Measurements from ENCODE around the gene ZNF577.

DNA sequence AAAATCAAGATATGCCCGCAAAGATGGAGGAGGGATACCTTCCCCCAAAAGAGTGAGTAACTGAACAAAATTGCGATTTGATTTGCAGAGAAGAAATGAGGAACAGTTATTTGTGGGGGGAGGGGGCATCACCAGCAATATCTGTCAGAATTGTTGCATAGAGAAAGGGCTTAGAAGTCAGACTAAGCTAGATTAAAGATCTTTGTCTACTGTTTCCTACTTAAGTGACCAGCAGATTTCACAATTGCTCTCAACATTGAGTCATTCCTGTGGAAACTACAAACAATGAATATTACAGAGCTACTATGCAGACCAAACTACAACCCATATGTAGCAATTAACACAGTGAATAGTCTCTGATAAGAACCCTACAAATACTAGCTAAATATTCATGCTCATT lies 65.4 kb downstream of the ZNF577 start:
- TF ChIP-seq CTCF (IDR thresholded peaks at IDR 0.05) (no peak), POLR2AphosphoS5 (IDR thresholded peaks at IDR 0.05; ENCODE audit: low read depth, low read length) (no peak), SIN3A (IDR thresholded peaks at IDR 0.05; ENCODE audit: borderline replicate concordance, insufficient read depth, low read depth, low read length) (no peak), TCF7L2 (IDR thresholded peaks at IDR 0.05; ENCODE audit: low read depth, low read length) (no peak)
- TF ChIP-seq, protein P1, sequence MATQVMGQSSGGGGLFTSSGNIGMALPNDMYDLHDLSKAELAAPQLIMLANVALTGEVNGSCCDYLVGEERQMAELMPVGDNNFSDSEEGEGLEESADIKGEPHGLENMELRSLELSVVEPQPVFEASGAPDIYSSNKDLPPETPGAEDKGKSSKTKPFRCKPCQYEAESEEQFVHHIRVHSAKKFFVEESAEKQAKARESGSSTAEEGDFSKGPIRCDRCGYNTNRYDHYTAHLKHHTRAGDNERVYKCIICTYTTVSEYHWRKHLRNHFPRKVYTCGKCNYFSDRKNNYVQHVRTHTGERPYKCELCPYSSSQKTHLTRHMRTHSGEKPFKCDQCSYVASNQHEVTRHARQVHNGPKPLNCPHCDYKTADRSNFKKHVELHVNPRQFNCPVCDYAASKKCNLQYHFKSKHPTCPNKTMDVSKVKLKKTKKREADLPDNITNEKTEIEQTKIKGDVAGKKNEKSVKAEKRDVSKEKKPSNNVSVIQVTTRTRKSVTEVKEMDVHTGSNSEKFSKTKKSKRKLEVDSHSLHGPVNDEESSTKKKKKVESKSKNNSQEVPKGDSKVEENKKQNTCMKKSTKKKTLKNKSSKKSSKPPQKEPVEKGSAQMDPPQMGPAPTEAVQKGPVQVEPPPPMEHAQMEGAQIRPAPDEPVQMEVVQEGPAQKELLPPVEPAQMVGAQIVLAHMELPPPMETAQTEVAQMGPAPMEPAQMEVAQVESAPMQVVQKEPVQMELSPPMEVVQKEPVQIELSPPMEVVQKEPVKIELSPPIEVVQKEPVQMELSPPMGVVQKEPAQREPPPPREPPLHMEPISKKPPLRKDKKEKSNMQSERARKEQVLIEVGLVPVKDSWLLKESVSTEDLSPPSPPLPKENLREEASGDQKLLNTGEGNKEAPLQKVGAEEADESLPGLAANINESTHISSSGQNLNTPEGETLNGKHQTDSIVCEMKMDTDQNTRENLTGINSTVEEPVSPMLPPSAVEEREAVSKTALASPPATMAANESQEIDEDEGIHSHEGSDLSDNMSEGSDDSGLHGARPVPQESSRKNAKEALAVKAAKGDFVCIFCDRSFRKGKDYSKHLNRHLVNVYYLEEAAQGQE (IDR thresholded peaks at IDR 0.05; ENCODE audit: insufficient read depth in 1 of 2, low read depth in 2 of 2, low read length in 1 of 2): no peak

All from Panc1 (cell line).